Stimulated activated CD8-positive, alpha-beta memory T cell treated with anti-CD3 and anti-CD28 coated beads, Interleukin-7, amount 100 ng/mL, for 24 hours (primary cell): ENCODE results near the gene HK2.
"Not testable (repeated sequence)": the region's sequence is repeated elsewhere in the genome, so short reads cannot be mapped to it uniquely, and the experiment has no call there.

Experiments used
- DNase-seq: peaks from one replicate; pipeline ENCODE4 v3.0.0-alpha.2; 2020; ENCODE audit warnings: low read depth

Gene HK2

GRCh38 chr2:74834792-74835755 lies 1.1 kb downstream of the HK2 start:
- peak; percentile 47 for DNase-seq

GRCh38 chr2:74835831-74836674 lies 2.1 kb downstream of the HK2 start:
- no peak for DNase-seq

GRCh38 chr2:74836675-74837401 lies 2.9 kb downstream of the HK2 start:
- DNase-seq, result no peak

GRCh38 chr2:74841641-74842040 lies 7.7 kb downstream of the HK2 start:
- DNase-seq, result no peak

GRCh38 chr2:74843433-74843832 lies 9.5 kb downstream of the HK2 start:
- no peak for DNase-seq

GRCh38 chr2:74843899-74844298 lies 10.0 kb downstream of the HK2 start:
- DNase-seq, result no peak

GRCh38 chr2:74844752-74845151 lies 10.8 kb downstream of the HK2 start:
- no peak for DNase-seq

GRCh38 chr2:74845217-74845751 lies 11.4 kb downstream of the HK2 start:
- DNase-seq, result no peak

GRCh38 chr2:74845991-74846390 lies 12.1 kb downstream of the HK2 start:
- no peak for DNase-seq

- no peak for DNase-seq
Measured at GRCh38 chr2:74846481-74846880, 12.6 kb downstream of the HK2 start.

GRCh38 chr2:74847070-74847858 lies 13.3 kb downstream of the HK2 start:
- no peak for DNase-seq

GRCh38 chr2:74849228-74849892 lies 15.4 kb downstream of the HK2 start:
- DNase-seq, result no peak

GRCh38 chr2:74850496-74851190 lies 16.7 kb downstream of the HK2 start:
- no peak for DNase-seq

GRCh38 chr2:74851191-74851566 lies 17.3 kb downstream of the HK2 start:
- no peak for DNase-seq

GRCh38 chr2:74853360-74853759 lies 19.4 kb downstream of the HK2 start:
- not testable (repeated sequence) for DNase-seq

GRCh38 chr2:74854401-74854800 lies 20.5 kb downstream of the HK2 start:
- DNase-seq, result no peak

GRCh38 chr2:74855114-74855707 lies 21.3 kb downstream of the HK2 start:
- DNase-seq, result not testable (repeated sequence)

GRCh38 chr2:74856004-74856578 lies 22.2 kb downstream of the HK2 start:
- no peak for DNase-seq

- DNase-seq, result no peak
Measured at GRCh38 chr2:74856599-74856998, 22.7 kb downstream of the HK2 start.
